Neural progenitor cell (in vitro differentiated cells): Measurements from ENCODE around the gene ALKBH2. TPM values are rescaled to one million over a fixed set of nuclear protein-coding genes. Genes with fewer than 3 reads are reported as not detected.
A peak's percentile ranks its signal among the peaks of the same experiment; 100 is the strongest.

Experiments
- DNase-seq: peaks from one replicate; pipeline ENCODE4 v3.0.0-alpha.2; 2016; ENCODE audit warnings: low spot score
- H2AFZ ChIP-seq: fragments of 200-600 bp; sonication (generic); replicated peaks from 2 replicates; pipeline ENCODE4 v1.6.1; 2016; ENCODE audit warnings: antibody characterized with exemption
- H3F3A ChIP-seq: fragments of 200-600 bp; sonication (generic); 2 replicates; pipeline ENCODE4 v1.6.1; 2016; ENCODE audit warnings: antibody characterized with exemption, low read depth
- H3K27ac ChIP-seq: fragments of 200-600 bp; sonication (generic); 2 replicates; pipeline ENCODE4 v1.5.1; 2016; ENCODE audit warnings: mild to moderate bottlenecking
- H3K27me3 ChIP-seq: fragments of 200-600 bp; sonication (generic); 2 replicates; pipeline ENCODE4 v1.6.1; 2016; ENCODE audit warnings: mild to moderate bottlenecking, moderate library complexity
- H3K36me3 ChIP-seq: fragments of 200-600 bp; sonication (generic); 2 replicates; pipeline ENCODE4 v1.5.1; 2016
- H3K4me1 ChIP-seq: fragments of 200-600 bp; sonication (generic); 2 replicates; pipeline ENCODE4 v1.6.1; 2016; ENCODE audit warnings: mixed run types
- H3K4me2 ChIP-seq: fragments of 200-600 bp; sonication (generic); 2 replicates; pipeline ENCODE4 v1.6.1; 2016
- H3K4me3 ChIP-seq: fragments of 200-600 bp; sonication (generic); 2 replicates; pipeline ENCODE4 v1.5.1; 2016
- H3K79me2 ChIP-seq: fragments of 200-600 bp; sonication (generic); 2 replicates; pipeline ENCODE4 v1.6.1; 2016; ENCODE audit warnings: low read depth
- H3K9ac ChIP-seq: fragments of 200-600 bp; sonication (generic); 2 replicates; pipeline ENCODE4 v1.6.1; 2016
- H3K9me3 ChIP-seq: fragments of 200-600 bp; sonication (generic); 2 replicates; pipeline ENCODE4 v1.5.1; 2016; ENCODE audit warnings: low read depth
- H4K20me1 ChIP-seq: fragments of 200-600 bp; sonication (generic); 2 replicates; pipeline ENCODE4 v1.6.1; 2016; ENCODE audit warnings: low read depth
- H3K27ac Mint-ChIP-seq: 3 replicates; pipeline ENCODE4 v1.8.0; 2021; ENCODE audit warnings: mixed read lengths
- H3K27me3 Mint-ChIP-seq: 2 replicates; pipeline ENCODE4 v1.8.0; 2022; ENCODE audit warnings: low read depth, mild to moderate bottlenecking, inconsistent platforms, moderate library complexity, mixed read lengths; ENCODE audit not compliant: insufficient read depth
- H3K36me3 Mint-ChIP-seq: 3 replicates; pipeline ENCODE4 v1.8.0; 2021; ENCODE audit warnings: mixed read lengths
- H3K4me1 Mint-ChIP-seq: 3 replicates; pipeline ENCODE4 v1.8.0; 2021; ENCODE audit warnings: mixed read lengths
- H3K4me3 Mint-ChIP-seq: 3 replicates; pipeline ENCODE4 v1.8.0; 2021; ENCODE audit warnings: mild to moderate bottlenecking, moderate library complexity, mixed read lengths
- H3K9me3 Mint-ChIP-seq: 3 replicates; pipeline ENCODE4 v1.8.0; 2020; ENCODE audit warnings: mixed read lengths
- EZH2 ChIP-seq: fragments of 200-600 bp; sonication (generic); IDR thresholded peaks from 2 replicates; pipeline ENCODE4 v1.6.1; 2017; ENCODE audit warnings: antibody characterized with exemption, mild to moderate bottlenecking, moderate library complexity
- EZH2phosphoT487 ChIP-seq: fragments of 200-600 bp; sonication (generic); IDR thresholded peaks from 2 replicates; pipeline ENCODE4 v1.6.1; 2017; ENCODE audit warnings: antibody characterized with exemption
- total RNA-seq: library from RNA; depleted of rRNA; stranded (reverse); fragments of >200 nt; gene quantifications from 2 replicates; pipeline ENCODE4 v1.2.3, GENCODE V29; 2015; ENCODE audit warnings: low replicate concordance
- TF ChIP-seq, protein P1 (sequence below): fragments of 200-600 bp; sonication (generic); IDR thresholded peaks from 2 replicates; pipeline ENCODE4 v1.5.1; 2017; ENCODE audit warnings: antibody characterized with exemption, mild to moderate bottlenecking

The ALKBH2 gene
- total RNA-seq, 1 donor from 2014 or later: 18.5 TPM

DNA sequence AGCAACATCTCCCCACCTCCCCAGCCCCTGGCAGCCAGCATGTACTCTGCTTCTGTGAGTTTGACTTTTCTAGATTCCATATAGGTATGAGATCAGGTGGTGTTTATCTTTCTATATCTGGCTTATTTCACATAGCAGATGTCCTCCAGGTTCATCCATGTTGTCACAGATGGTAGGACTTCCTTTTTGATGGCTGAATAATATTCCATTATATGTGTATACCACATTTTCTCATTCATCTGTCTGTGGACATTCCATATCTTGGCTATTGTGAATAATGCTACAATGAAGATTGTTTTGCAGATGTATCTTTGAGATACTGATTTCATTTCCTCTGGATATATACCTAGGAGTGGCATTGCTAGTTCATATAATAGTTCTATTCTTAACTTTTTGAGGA, 18.4 kb downstream of the ALKBH2 start:
- Histone ChIP-seq H3F3A (peaks cover 9% of the 10 kb centered on the region), H3K9me3 (no peaks in the 10 kb centered on the region), H3K9ac (no peak overlapping the region), H3K27me3 (no peaks in the 10 kb centered on the region), H3K4me2 (no peak overlapping the region), H3K4me3 (no peak overlapping the region), H3K4me1 (peaks cover 11% of the 10 kb centered on the region), H2AFZ (no peak overlapping the region), H3K36me3 (peaks cover 7% of the 10 kb centered on the region), H3K27ac (no peak overlapping the region), H4K20me1 (peaks cover 7% of the 10 kb centered on the region), H3K79me2 (no peaks in the 10 kb centered on the region)
- TF ChIP-seq, protein P1, sequence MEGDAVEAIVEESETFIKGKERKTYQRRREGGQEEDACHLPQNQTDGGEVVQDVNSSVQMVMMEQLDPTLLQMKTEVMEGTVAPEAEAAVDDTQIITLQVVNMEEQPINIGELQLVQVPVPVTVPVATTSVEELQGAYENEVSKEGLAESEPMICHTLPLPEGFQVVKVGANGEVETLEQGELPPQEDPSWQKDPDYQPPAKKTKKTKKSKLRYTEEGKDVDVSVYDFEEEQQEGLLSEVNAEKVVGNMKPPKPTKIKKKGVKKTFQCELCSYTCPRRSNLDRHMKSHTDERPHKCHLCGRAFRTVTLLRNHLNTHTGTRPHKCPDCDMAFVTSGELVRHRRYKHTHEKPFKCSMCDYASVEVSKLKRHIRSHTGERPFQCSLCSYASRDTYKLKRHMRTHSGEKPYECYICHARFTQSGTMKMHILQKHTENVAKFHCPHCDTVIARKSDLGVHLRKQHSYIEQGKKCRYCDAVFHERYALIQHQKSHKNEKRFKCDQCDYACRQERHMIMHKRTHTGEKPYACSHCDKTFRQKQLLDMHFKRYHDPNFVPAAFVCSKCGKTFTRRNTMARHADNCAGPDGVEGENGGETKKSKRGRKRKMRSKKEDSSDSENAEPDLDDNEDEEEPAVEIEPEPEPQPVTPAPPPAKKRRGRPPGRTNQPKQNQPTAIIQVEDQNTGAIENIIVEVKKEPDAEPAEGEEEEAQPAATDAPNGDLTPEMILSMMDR: no peak
- TF ChIP-seq EZH2 (no peak), EZH2phosphoT487 (no peak)
- Mint-ChIP-seq H3K4me1 (peaks cover 11% of the 10 kb centered on the region), H3K9me3 (peaks cover 2% of the 10 kb centered on the region), H3K27ac (no peak overlapping the region), H3K27me3 (peaks cover 4% of the 10 kb centered on the region), H3K4me3 (no peak overlapping the region), H3K36me3 (peaks cover 38% of the 10 kb centered on the region)
- no peak for DNase-seq

DNA sequence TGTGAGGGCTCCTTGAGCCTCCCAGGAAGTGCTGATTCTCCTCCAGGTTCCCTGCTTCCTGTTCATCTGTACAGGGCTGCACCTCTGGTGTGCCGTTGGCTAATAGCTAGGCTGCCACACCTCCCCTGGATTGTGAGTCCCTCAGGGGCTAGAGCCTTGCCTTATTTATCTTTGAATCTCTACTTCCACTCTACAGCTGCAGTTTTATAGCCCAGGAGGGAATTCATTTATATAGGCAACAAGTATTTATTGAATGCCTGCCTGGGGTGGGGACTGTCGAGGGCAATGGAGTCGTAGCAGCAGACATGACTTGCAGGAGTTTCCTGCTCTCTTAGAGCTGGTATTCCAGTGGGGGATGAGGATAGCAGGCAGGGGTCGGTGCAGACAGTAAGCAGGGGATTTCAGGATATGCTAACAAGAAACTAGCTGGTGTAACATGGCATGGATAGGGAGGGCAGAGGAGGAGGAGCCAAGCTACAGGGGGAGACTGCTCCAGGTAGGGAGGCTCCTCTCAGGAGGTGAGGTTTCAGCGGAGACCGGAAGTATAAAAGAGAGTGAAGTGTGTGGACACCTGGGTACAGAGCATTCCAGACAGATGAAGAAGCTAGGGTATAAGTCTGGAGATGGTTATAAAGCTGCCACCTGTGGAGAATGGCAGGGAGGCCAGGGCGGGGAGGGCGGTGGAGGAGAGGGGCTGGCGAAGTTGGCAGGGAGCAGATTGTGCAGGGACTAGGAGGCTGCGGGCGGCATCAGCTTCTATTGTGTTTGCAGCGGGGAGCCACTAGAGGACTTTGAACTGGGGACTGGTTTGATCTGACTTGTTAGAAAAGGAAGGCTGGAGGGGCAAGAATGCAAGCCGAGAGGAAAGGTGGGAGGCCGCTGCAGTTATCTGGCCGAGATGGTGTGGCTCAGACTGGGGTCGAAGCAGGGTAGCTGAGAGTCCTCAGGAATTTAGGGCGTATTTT, 23.7 kb downstream of the ALKBH2 start:
- Histone ChIP-seq H3K4me1 (peaks cover 17% of the 10 kb centered on the region), H3K27me3 (no peaks in the 10 kb centered on the region), H3K9me3 (no peaks in the 10 kb centered on the region), H3K79me2 (no peaks in the 10 kb centered on the region), H4K20me1 (peaks cover 12% of the 10 kb centered on the region), H3F3A (peaks cover 24% of the 10 kb centered on the region), H3K36me3 (peaks cover 7% of the 10 kb centered on the region), H3K4me2 (peak overlapping the region; percentile 73), H2AFZ (peak overlapping the region; percentile 51), H3K27ac (peak overlapping the region; percentile 45), H3K4me3 (peak overlapping the region; percentile 28), H3K9ac (no peak overlapping the region)
- H3K4me3 Mint-ChIP-seq: peak overlapping the region; percentile 60
- H3K4me1 Mint-ChIP-seq: peaks cover 20% of the 10 kb centered on the region
- H3K27ac Mint-ChIP-seq: peak overlapping the region; percentile 38
- peaks cover 27% of the 10 kb centered on the region for H3K36me3 Mint-ChIP-seq
- no peak for TF ChIP-seq EZH2phosphoT487
- TF ChIP-seq, protein P1: peak; percentile 22
- peak; percentile 81 for DNase-seq
- no peaks in the 10 kb centered on the region for H3K27me3 Mint-ChIP-seq
- H3K9me3 Mint-ChIP-seq: no peaks in the 10 kb centered on the region

DNA sequence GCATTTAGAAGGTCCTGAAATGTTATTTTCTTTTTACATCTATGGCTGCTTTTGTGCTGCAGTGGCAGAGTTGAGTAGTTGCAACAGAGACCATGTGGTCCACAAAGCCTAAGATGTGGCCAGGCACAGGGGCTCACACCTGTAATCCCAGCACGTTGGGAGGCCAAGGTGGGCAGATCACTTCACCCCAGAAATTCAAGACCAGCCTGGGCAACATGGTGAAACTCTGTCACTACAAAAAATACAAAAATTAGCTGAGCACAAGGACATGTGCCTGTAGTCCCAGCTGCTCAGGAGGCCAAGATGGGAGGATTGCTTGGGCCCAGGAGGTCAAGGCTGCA, 27.4 kb downstream of the ALKBH2 start:
- Mint-ChIP-seq H3K4me3 (no peak overlapping the region), H3K27ac (no peak overlapping the region), H3K27me3 (no peaks in the 10 kb centered on the region), H3K36me3 (peaks cover 24% of the 10 kb centered on the region), H3K4me1 (peaks cover 15% of the 10 kb centered on the region), H3K9me3 (no peaks in the 10 kb centered on the region)
- Histone ChIP-seq H2AFZ (no peak overlapping the region), H3K9me3 (no peaks in the 10 kb centered on the region), H3F3A (peaks cover 24% of the 10 kb centered on the region), H3K79me2 (no peaks in the 10 kb centered on the region), H4K20me1 (peaks cover 12% of the 10 kb centered on the region), H3K9ac (no peak overlapping the region), H3K4me3 (no peak overlapping the region), H3K4me2 (no peak overlapping the region), H3K27ac (no peak overlapping the region), H3K27me3 (no peaks in the 10 kb centered on the region), H3K36me3 (peaks cover 6% of the 10 kb centered on the region), H3K4me1 (peaks cover 14% of the 10 kb centered on the region)
- DNase-seq: no peak
- no peak for TF ChIP-seq EZH2phosphoT487
- TF ChIP-seq, protein P1: no peak
- TF ChIP-seq EZH2: no peak
